Heart right ventricle (tissue), 16 donors: ENCODE data around the gene GUCY2C. TPM values are rescaled to one million over a fixed set of nuclear protein-coding genes. Genes with fewer than 3 reads are reported as not detected.
A peak's percentile ranks its signal among the peaks of the same experiment; 100 is the strongest.

Experiments
- ATAC-seq, 8 donors: fragments of 200-7000 bp; cut with Tn5 transposase; one replicate each; pipeline ENCODE4 v1.9.1; 2020; ENCODE audit warnings: mild to moderate bottlenecking in 8 of 8, moderate library complexity in 8 of 8, moderate number of reproducible peaks in 1 of 8
- DNase-seq, 2 donors: peaks; one replicate each; pipeline ENCODE4 v3.0.0-alpha.2; 2020
- H3K27ac ChIP-seq, 10 donors: fragments of 200-600 bp; sonication (generic) in 2 of 10; one replicate each; pipeline versions ENCODE4 v1.5.0 to v1.8.0; 2020 to 2022; ENCODE audit warnings: mild to moderate bottlenecking in 3 of 10
- H3K27me3 ChIP-seq, 7 donors: fragments of 200-600 bp; one replicate each; pipeline ENCODE4 v1.8.0; 2021 to 2022; ENCODE audit warnings: mild to moderate bottlenecking in 2 of 7
- H3K36me3 ChIP-seq, 9 donors: fragments of 200-600 bp; sonication (generic) in 1 of 9; one replicate each; pipeline versions ENCODE4 v1.5.0 to v1.8.0; 2020 to 2022; ENCODE audit warnings: mild to moderate bottlenecking in 2 of 9
- H3K4me1 ChIP-seq, 9 donors: fragments of 200-600 bp; sonication (generic) in 1 of 9; one replicate each; pipeline versions ENCODE4 v1.5.0 to v1.8.0; 2020 to 2022; ENCODE audit warnings: mild to moderate bottlenecking in 4 of 9
- H3K4me3 ChIP-seq, 10 donors: fragments of 200-600 bp; sonication (generic) in 2 of 10; one replicate each; pipeline versions ENCODE4 v1.5.0 to v1.8.0; 2020 to 2022; ENCODE audit warnings: mild to moderate bottlenecking in 7 of 10, moderate library complexity in 2 of 10
- H3K9me3 ChIP-seq, 11 donors: fragments of 200-600 bp in 10 of 11; sonication (generic) in 2 of 11; one replicate each; pipeline versions ENCODE4 v1.5.0 to v1.8.0; 2013 to 2022; ENCODE audit warnings: mild to moderate bottlenecking in 2 of 11, control low read depth in 1 of 11, moderate library complexity in 1 of 11
- WGBS, 2 donors: extraction: QIAGEN DNeasy Blood & Tissue Kit; methylation state at CpG; one replicate each; pipeline ENCODE4 v1.1.7; 2013; ENCODE audit warnings: inconsistent platforms in 1 of 2; 5-methylcytosine and 5-hydroxymethylcytosine counted together
- intact Hi-C, 10 donors: fragments of 100-400 bp; cut with DNase I; formaldehyde crosslinking; loops; one replicate each; pipeline versions ENCODE4 v1.11.1 to v1.14.2; 2022
- polyA plus RNA-seq, 2 donors: library from polyadenylated mRNA; stranded (reverse); fragments of 200-250 nt; gene quantifications; one replicate each; pipeline ENCODE4 v1.2.3, GENCODE V29; 2013
- total RNA-seq, 10 donors: library from RNA; stranded (reverse); fragmentation: NEBNext Ultra II Directional in 3 of 10; extraction: Animal tissue kit (Norgen Biotek cat#: 25700) in 3 of 10; gene quantifications; one replicate each; pipeline versions ENCODE4 v1.2.1 to v1.2.4, GENCODE V29; 2021 to 2023
- TF ChIP-seq, protein P1 (sequence below), 9 donors: fragments of 200-600 bp; sonication (generic) in 2 of 9; IDR thresholded peaks; one replicate each; pipeline versions ENCODE4 v1.5.0 to v1.8.0; 2021 to 2022; ENCODE audit warnings: antibody characterized with exemption in 9 of 9, mild to moderate bottlenecking in 5 of 9, moderate library complexity in 1 of 9
- donor health status: Arrhythmogenic right ventricular cardiomyopathy.
- donor health status: ischemic (EF 13 %, LVEDD 7.1; RV severe dilation, severe dysfunction).
- donor health status: healthy with polysubstance abuse.
- donor health status: DM: no; HTN: yes; CAD: no.
- donor health status: DM: no; HTN: no; CAD: no.
- donor health status: ischemic (EF 25% LVEDD 6.9; RV normal size, moderate dysfunction).
- donor health status: ischemic (EF 25% LVEDD 5.7; RV mildly dilated, moderate dysfunction).
- donor health status: healthy.
- donor health status: DM: yes; HTN: yes; CAD: no.
- donor health status: Ischemic cardiomyopathy.
- donor health status: ischemic (EF 35%, LVEDD 5.7; RV mildly dilated, moderate dysfunction).
- donor health status: nonischemic (EF 11% LVEDD 7.7; RV severe dilation, severe dysfunction).
- donor health status: DM: yes; HTN: yes; CAD: no.
- donor health status: PGD.
- donor health status: ischemic (EF 29% LVEDD 5.4; RV normal size, mild dysfunction).
- donor health status: nonischemic (EF 23%, LVEDD 6.1; RV moderate dilation, normal function).

Gene GUCY2C
- total and polyA plus RNA-seq, 12 donors = 0.01 to 0.15 (median 0.06) TPM; not detected in 9

DNA sequence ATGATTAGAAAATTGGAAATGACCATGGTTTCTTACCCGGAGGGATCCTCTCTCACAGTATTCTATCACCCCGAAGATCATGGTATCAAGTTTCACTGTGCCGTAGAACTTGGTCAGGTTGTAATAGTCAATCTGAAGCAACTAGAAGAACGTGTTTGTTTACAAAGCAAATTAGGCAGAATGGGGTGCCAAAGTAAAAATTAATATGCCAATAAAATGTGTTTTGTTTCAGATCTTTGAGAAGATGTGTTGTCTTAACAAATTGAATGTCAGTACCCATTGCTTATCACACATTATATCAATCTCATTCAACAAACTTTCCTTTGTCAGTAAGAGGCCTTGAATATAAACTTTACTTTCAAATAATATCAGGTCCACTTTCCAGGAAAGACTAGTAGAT lies 45.0 kb downstream of the GUCY2C start:
- TF ChIP-seq, protein P1, sequence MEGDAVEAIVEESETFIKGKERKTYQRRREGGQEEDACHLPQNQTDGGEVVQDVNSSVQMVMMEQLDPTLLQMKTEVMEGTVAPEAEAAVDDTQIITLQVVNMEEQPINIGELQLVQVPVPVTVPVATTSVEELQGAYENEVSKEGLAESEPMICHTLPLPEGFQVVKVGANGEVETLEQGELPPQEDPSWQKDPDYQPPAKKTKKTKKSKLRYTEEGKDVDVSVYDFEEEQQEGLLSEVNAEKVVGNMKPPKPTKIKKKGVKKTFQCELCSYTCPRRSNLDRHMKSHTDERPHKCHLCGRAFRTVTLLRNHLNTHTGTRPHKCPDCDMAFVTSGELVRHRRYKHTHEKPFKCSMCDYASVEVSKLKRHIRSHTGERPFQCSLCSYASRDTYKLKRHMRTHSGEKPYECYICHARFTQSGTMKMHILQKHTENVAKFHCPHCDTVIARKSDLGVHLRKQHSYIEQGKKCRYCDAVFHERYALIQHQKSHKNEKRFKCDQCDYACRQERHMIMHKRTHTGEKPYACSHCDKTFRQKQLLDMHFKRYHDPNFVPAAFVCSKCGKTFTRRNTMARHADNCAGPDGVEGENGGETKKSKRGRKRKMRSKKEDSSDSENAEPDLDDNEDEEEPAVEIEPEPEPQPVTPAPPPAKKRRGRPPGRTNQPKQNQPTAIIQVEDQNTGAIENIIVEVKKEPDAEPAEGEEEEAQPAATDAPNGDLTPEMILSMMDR (IDR thresholded peaks at IDR 0.05) = no peak
- intact Hi-C loops = no loop called here
- Histone ChIP-seq H3K9me3 (no peaks in the 10 kb centered on the region), H3K36me3 (no peaks in the 10 kb centered on the region), H3K27me3 (no peaks in the 10 kb centered on the region), H3K27ac (no peak overlapping the region), H3K4me1 (peaks cover 0 to 6% (median 0%) of the 10 kb centered on the region in 9 donors), H3K4me3 (no peak overlapping the region)
- WGBS, 2 donors = 73 to 79% methylated on average over 4 of the region's 4 CpGs
- DNase-seq (no peak), ATAC-seq (no peak)

DNA sequence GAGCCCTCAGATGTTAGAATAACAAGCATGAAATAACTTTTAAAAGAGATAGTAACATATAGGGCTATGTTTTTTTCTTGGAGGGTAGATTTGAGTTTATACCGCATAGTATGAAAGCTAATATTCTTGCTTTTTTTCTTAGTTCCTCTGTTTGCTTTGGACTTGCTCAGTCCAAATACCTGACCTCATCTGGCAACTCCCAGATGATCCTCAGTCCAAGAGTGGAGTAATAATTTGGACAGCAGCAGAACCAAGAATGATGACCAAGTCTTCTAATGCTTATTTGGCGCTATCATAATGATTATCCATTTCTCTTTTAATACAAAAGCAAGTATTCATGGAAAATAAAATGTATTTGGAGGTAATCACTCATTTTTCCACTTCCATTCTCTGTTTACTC lies 45.6 kb downstream of the GUCY2C start:
- 73 to 82% methylated on average over 2 of the region's 2 CpGs for WGBS, 2 donors
- intact Hi-C loops = no loop called here
- H3K4me1 ChIP-seq = peaks cover 0 to 6% (median 0%) of the 10 kb centered on the region in 9 donors
- H3K27me3 ChIP-seq = no peaks in the 10 kb centered on the region
- TF ChIP-seq, protein P1 (IDR thresholded peaks at IDR 0.05) = no peak
- peak overlapping the region in 2 of 10 donors; percentile 5 to 29 for H3K27ac ChIP-seq
- peak in 1 of 2 donors; percentile 20 for DNase-seq
- peak in 5 of 8 donors; percentile 40 to 87 (median 53) for ATAC-seq
- H3K4me3 ChIP-seq = no peak overlapping the region
- no peaks in the 10 kb centered on the region for H3K36me3 ChIP-seq
- H3K9me3 ChIP-seq = no peaks in the 10 kb centered on the region

DNA sequence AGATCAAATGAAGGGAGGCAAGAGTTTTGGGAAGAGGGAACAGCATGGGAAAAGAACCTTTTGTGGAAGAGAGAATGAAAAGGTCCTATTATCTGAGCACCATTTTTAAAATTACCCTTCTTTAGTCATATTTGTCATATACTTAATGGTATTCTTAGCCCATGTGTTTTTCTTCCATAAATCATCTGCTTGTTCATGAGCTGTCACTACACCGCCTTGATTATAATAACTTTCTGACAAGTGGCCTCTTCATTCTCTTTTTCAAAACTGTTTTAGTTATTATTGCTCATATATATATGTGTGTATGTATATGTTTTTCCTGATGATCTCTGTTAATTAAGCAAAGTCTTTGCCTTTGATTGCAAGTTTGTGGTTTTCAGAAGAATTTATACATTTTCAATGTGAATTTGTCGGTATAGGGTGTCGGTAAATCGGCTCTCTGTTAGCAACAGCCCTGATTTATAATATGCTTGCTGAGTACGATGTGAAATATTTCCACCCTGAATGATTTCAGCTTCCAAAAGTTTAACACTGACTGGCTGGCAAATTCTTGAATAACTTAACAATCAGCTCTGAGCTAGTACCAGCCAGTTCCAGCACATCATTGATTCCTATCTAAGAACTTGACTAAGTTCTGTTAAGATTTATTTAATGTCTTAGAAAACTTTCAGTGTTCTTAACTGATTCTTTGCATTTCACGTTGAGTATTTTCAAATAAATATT lies 49.2 kb downstream of the GUCY2C start:
- H3K4me3 ChIP-seq = no peak overlapping the region
- TF ChIP-seq, protein P1 (IDR thresholded peaks at IDR 0.05) = no peak
- H3K4me1 ChIP-seq = peaks cover 0 to 27% (median 6%) of the 10 kb centered on the region in 9 donors
- DNase-seq (no peak), ATAC-seq (no peak)
- H3K36me3 ChIP-seq = no peaks in the 10 kb centered on the region
- no peak overlapping the region for H3K27ac ChIP-seq
- 90 to 94% methylated on average over 6 of the region's 6 CpGs for WGBS, 2 donors
- no peaks in the 10 kb centered on the region for H3K9me3 ChIP-seq
- no peaks in the 10 kb centered on the region for H3K27me3 ChIP-seq
- intact Hi-C loops = loop anchor here in 1 of 10 donors (10.0 kb wide), 1 partner anchor 348 kb away; no protein-coding TSS in a partner anchor

DNA sequence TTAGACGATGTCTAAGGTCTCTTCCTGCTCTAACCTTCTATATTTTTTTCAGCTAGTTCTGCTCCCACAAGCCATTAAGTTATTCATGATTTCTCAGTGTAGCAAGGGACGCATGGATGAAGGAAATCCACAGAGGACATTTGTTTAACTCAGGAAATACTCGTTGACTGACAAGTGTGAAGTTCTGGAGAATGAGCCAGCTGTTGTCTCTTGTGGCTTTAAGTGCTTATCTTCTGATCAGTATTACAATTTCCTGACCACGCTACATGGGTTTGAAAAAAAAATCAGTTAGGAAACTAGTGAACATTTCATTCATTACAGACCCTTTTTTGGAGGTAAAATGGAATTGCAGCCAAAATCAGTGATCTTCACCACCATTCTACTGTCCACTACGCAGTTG lies 53.1 kb downstream of the GUCY2C start:
- no peaks in the 10 kb centered on the region for H3K27me3 ChIP-seq
- ATAC-seq (no peak), DNase-seq (no peak)
- H3K4me1 ChIP-seq = peaks cover 0 to 27% (median 6%) of the 10 kb centered on the region in 9 donors
- H3K36me3 ChIP-seq = no peaks in the 10 kb centered on the region
- no peaks in the 10 kb centered on the region for H3K9me3 ChIP-seq
- no peak overlapping the region for H3K4me3 ChIP-seq
- WGBS, 2 donors = 32 to 46% methylated on average over 5 of the region's 5 CpGs
- TF ChIP-seq, protein P1 (IDR thresholded peaks at IDR 0.05) = no peak
- intact Hi-C loops = loop anchor here in 1 of 10 donors (10.0 kb wide), 1 partner anchor 352 kb away; no protein-coding TSS in a partner anchor
- peak overlapping the region in 1 of 10 donors; percentile 15 for H3K27ac ChIP-seq
